GM19395 (cell line): ENCODE data around the gene CNKSR1.

ENCODE experiments used
- ATAC-seq: cut with Tn5 transposase; IDR thresholded peaks from one replicate; pipeline ENCODE4 v1.9.1; 2021; ENCODE audit warnings: mild to moderate bottlenecking, moderate library complexity; ENCODE audit not compliant: unreplicated experiment

The CNKSR1 gene, protein sequence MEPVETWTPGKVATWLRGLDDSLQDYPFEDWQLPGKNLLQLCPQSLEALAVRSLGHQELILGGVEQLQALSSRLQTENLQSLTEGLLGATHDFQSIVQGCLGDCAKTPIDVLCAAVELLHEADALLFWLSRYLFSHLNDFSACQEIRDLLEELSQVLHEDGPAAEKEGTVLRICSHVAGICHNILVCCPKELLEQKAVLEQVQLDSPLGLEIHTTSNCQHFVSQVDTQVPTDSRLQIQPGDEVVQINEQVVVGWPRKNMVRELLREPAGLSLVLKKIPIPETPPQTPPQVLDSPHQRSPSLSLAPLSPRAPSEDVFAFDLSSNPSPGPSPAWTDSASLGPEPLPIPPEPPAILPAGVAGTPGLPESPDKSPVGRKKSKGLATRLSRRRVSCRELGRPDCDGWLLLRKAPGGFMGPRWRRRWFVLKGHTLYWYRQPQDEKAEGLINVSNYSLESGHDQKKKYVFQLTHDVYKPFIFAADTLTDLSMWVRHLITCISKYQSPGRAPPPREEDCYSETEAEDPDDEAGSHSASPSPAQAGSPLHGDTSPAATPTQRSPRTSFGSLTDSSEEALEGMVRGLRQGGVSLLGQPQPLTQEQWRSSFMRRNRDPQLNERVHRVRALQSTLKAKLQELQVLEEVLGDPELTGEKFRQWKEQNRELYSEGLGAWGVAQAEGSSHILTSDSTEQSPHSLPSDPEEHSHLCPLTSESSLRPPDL

DNA sequence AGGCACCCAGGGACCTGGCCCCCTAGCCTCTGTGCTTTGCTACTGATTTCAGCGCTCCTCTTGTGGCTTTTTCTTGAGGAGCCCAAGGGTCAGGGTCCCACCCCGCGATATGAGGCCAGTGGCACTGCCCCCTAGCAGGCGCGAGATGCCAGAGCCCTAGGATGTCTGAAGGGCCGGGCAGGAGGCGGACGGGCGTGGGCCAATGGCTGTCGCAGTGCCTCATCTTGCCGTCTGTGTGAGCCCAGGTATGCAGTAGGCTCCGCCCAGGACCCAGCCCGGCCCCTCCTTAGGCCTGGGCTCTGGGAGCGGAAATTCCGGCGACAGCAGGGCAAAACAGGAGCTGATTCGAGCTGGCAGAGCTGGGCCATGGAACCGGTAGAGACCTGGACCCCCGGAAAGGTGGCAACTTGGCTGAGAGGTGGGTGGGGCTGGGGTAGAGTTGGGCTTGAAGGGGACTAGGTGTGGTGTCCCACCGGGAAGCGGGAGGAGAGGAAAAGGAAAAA is at the start of gene CNKSR1:
CNKSR1 (plus strand) TSS at position 310 of the 503 bp plus-strand sequence; CDS start at position 367, 57 bp downstream.
- no peak for ATAC-seq

DNA sequence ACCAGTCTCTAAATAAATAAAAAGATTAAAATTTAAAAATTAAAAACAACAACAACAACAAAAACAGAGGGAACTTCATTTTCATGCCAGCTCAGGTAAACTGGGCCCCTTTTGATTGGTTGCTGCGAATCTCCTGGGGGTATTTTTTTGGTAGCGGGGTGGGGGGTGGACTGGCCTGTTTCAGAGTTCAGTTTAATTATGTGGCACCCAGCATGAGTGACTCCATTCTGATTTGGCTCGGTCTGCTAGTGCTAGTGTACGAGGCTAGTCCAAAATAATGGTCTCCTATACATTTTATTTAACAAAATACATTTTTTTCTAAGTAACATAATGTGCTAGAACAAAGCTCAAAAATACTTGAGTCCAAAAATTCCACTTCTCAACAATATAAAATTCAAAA is 47.5 kb upstream of the CNKSR1 start:
- no peak for ATAC-seq

DNA sequence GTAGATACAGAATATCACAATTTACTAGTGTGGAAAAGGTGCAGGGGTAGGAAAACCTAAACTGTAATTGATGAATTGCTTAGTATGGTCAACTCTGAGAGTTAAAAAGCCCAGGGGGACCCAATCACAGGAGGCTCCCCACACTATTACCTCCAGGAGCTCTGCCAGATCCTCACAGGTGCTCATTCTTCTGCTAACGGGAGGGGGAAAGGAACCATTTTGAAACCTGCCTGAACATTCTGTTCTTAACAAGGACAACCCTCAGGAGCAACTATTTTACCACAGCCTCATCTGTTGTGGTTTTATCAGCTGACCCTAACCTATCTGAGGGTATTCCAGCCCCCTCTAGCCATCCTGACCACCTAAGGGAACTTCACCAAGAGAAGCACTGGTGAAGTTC is 46.6 kb upstream of the CNKSR1 start:
- no peak for ATAC-seq

DNA sequence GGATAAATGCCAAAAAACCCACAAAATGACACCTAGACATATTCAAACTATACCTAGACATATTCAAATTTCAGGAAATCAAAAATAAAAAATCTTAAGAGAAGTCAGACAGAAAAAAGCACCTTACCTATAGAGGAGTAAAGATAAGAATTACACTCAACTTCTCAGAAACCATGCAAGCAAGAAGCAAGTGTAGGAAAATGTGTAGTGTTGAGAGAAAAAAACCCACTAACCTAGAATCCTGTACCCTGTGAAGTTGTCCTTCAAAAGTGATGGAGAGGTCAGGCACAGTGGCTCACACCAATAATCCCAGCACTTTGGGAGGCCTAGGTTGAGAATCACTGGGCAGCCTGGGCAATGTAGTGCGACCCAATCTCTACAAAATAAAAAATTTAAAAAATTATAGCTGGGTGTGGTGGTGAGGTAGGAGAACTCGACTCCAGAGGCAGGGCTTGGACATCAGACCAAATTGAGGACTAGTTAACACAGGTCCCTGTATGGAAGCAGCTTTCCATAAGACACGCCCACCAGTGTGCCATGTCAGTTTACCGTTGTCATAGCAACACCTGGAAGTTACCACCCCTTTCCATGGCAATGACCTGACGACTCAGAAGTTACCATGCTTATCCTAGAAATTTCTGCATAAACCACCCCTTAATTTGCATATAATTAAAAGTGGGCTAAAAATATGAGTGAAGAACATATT is 45.0 kb upstream of the CNKSR1 start:
- ATAC-seq, result no peak

DNA sequence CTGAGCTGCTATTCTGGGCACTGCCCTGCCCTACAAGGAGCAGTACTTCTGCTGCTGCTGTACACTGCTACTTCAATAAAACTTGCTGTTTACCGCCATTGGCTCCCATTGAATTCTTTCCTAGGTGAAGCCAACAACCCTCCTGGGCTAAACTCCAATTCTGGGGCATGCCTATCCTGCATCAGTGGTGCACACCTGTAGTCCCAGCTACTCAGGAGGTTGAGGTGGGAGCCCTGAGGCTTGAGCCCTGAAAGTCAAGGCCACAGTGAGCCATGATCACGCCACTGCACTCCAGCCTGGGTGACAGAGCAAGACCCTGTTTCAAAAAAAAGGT is 44.5 kb upstream of the CNKSR1 start:
- ATAC-seq, result no peak

DNA sequence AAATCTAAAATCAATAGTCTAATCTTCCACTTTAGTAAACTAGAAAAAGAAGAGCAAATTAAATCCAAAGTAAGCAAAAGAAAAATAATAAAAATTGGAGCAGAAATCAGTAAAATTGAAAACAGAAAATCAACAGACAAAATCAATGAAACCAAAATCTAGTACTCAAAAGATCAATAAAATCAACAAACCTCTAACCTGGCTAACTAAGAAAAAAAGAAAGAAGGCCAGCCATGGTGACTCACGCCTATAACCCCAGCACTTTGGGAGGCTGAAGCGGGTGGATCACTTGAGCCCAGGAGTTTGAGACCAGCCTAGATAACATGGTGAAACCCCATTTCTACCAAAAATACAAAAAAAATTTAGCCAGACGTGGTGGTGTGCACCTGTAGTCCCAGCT is 42.8 kb upstream of the CNKSR1 start:
- ATAC-seq, result no peak

DNA sequence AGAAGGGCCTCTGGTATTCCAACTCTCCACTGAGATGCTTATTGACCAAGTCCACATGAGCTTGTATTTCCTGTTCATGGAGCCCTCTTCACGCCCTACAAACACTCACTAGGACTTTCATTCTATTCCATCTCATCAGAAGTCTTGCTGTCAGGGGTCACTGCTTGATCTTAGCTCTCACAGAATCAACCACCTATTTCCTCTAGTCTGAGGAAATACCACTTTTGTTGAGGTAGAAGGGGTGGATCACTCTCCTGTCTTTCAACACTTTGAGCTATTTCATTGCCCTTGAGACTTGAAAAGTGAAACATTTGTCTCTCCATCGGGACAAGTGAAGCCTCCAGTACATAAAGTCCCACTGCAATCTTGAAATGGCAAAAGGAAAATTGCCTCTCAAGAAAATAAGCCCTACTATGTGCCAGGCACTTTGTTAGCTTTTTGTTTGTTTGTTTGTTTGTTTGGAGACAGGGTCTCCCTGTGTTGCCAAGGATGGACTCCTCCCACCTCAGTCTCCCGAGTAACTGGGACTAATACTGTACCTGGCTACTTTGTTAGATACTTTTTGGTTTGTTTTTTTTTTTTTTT is 38.2 kb upstream of the CNKSR1 start:
- no peak for ATAC-seq

DNA sequence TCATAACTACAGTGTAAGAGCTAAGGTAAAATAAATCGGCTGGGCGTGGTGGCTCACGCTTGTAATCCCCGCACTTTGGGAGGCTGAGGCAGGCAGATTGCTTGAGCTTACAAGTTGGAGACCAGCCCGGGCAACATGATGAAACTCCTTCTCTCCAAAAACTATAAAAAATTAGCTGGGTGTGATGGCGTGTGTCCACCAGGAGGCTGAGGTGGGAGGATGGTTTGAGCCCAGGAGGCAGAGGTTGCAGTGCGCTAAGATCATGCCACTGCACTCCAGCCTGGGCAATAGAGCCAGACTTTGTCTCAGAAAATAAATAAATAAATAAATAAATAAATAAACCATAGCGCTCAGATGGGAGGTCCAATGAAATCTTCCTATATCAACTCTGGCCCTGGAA is 35.1 kb upstream of the CNKSR1 start:
- ATAC-seq, result no peak

DNA sequence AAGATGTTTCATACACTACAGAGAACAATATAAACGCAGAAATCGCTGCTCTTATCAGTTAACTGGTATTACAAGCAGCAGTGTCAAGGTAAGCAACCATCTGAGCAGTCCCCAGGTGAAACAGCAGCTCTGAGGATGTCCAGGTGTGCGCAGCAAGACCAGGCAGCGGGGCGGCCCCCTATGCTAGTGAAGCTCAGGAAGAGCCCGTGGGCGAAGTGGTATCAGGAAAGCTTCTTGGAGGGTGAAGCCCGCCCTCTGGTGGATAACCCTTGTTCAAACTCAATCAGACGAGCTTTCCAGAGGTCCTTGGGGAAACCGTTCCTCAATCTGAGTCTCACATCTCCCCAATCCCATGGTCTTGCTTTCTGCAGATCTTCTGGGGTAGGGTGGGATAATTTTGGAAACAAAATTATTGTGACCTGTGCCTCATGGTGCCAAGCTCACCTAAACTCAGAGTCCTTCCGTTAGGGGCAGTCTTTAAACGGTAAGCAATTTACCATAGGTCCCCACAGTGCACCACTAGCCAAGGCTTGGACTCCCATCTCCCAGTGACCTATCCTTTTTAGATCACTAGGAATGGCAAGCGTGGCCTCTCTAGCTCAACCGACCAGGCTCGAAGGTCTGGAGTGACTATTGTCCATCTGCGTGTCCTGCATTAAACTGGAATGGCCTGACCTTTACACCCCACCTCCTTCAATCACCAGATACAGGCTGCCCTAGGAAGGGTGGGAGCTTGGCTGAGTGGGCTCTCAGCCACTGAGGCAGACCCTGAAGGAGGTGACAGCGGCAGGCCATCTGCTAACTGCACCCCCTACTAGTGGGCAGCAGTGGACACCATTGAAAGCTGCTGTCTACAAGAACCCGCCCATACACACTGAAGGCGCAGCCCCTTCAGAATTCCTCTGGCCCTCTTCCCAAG is 32.0 kb upstream of the CNKSR1 start:
- no peak for ATAC-seq

DNA sequence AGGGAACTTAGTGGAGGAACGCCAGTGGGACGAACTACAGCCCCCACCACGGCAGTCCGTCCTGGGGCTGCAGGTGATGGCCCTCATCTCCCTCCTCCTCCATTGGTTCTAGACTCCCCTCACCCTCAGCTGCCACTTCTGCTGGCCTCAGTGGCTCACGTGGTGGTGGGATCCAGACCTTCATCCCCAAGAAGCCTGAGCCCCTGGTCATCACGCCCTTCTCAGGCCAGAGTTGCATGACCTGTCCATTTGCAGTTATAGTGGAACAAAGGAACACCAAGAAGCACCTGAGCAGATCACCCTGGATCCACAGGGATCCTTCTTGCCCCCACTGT is 31.4 kb upstream of the CNKSR1 start:
- ATAC-seq, result no peak

DNA sequence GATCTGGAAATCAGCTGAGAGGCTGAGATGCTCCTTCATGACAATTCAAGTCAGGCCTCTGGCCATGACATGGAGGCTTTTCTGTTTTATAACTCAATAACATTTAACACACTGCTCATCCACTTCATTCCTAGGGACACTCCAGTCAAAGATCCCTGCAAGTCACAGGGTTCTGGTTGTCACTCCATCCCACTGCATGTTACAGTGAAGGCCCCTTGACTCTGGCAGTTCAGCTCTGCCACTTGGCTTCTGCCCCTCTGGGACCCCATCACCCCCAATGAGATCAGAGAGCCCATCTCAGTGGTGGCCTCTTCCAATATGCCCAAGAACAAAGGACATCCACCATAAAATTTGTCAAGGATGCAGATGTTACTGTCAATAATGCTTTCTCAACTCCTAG is 28.4 kb upstream of the CNKSR1 start:
- no peak for ATAC-seq

DNA sequence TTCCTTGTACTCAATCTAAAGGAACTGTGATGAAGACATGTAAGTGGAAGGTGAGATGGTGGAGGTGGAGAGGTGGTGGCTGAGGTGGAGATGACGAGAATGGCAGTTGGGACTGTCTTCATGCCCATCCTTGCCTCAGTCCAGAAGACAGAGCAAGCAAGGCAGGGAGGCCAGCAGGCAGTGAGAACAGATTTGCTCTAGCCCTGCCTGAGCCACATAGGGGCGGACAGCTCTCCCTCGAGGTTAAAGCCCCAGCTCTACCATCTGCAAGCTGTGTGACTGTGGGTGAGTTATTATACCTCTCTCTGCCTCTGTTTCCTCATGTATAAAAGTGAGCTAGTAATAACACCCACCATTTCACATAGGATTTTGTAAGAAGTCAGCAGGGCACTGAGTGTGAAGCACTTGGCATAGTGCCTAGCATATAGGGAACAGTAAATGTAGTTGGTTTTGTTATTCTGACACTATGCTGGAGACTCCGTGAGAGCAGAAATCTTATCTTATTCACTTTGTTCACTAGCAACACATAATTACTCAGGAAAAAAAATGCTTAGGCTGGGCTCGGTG is 23.2 kb upstream of the CNKSR1 start:
- no peak for ATAC-seq

DNA sequence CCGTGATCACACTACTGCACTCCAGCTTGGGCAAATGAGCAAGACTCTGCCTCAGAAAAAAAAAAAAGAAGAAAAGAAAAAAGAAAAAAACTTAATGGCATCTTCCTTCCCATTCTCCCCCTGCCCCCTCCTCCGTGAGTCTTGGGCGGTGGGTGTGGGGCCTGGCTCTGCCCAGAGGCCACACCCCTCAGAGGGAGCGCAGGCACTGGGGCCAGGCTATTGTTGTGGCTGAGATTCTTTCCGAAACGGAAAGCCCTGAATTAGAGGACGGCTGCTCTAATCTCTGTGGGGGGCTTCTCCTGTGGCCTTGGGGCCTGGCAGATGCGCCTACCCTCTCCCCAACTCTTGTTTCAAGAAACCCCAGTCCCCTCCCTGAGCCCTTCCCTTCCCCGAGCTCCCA is 22.5 kb upstream of the CNKSR1 start:
- ATAC-seq, result no peak

DNA sequence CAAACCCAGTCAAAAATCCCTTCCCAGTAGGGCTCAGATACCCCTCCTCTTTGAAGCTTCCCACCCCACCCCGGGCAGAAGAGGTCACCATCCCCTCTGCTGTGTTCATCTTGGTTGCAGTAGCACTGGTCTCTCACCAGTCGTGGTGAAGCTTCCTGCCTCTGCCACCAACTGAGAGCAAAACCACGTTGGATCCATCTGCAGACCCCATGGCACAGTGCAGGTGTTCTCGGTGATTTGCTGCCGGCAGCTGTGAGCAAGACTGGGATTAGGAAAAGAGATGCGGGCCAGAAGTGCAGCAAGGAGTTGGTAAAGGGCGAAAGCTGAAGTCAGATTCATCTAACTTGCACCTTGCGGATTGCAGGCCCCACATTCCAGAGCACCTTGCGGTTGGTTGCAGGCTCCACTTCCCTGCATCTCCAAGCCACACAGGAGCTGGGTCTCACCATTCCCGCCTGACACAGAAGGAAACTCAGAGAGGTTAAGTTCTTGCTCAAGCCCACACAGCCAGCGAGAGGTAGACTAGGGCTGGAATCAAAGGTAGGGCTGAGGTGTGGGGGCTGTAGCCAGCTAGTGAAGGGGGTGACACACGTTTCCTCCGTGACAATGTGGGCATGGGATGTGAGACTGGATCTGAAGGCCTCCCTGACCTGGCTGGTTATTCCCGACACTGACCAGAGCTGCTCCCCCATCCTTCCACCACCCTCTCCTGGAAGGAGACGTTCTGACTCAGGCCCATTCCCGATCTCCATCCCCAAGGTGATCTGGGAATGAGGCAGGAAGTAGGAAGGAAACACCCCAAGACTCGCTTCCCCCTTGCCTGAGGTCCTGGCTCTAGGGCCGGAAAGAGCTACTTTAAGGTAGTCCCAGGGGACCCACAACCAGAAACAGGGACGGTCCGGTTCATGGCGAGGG is 21.7 kb upstream of the CNKSR1 start:
- ATAC-seq, result no peak

DNA sequence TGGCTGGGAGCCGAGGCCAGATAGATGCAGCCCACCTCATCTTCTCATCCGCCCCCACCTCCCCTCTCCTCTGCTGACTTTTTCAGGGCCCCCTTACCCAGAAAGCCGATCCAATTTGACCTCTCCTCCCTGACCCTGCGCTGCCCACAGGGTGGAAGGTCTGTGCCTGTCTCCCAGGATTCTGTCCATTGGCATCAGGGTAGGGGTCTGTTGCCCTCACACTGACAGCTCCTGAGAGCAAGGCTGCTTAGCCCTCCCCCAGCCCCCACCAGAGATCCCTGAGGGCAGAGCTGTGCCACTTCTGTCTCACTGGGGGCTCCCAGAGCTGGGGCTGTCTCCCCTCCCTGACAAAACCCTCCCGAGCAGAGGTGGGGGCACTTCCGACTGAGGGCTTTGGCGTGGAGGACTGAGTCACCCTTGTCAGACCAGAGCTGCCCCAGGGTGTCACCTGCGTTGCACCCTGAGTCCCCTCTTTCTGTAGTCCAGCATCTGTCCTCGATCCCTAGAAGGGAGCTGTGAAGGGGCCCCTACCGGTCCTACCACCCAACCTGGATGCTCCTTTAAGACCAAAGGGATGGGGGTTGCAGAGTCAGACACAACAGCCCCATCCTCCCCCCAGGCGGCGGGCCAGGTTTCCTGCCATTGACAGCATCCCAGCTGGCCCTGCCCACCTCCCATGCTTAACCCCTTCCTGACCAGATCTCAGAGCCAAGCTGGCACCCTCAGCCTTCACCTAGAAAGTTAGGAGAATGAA is 20.8 kb upstream of the CNKSR1 start:
- ATAC-seq, result no peak

DNA sequence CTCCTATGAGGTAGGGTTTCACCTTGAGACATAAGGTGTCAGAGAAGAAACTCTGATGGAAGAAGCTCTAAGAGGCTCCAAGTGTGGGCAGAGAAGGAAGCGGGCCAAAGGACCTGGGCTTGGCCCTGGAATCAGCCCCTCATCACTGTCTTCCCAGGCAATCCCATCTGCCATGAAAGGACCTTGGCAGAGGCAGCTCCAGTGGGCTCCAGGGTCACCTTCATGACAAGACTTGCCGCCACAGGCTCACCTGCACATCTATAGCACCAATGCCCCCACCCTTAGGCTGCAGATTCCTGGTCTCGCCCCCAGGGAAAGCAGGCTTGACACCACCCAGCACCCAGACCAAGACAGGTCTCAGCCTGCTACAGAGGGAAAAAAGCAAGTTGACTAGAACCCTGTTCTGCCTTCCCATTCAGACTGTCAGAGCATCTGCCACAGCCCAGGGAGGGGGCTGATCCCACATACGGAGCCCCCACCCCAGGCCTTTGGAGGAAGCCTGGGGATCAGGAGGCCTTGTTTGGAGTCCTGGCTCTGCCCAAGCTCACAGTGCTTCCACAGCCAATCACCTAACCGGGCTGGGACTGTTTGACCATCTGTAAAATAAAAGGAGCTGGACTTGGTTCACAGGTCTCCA is 18.9 kb upstream of the CNKSR1 start:
- no peak for ATAC-seq

DNA sequence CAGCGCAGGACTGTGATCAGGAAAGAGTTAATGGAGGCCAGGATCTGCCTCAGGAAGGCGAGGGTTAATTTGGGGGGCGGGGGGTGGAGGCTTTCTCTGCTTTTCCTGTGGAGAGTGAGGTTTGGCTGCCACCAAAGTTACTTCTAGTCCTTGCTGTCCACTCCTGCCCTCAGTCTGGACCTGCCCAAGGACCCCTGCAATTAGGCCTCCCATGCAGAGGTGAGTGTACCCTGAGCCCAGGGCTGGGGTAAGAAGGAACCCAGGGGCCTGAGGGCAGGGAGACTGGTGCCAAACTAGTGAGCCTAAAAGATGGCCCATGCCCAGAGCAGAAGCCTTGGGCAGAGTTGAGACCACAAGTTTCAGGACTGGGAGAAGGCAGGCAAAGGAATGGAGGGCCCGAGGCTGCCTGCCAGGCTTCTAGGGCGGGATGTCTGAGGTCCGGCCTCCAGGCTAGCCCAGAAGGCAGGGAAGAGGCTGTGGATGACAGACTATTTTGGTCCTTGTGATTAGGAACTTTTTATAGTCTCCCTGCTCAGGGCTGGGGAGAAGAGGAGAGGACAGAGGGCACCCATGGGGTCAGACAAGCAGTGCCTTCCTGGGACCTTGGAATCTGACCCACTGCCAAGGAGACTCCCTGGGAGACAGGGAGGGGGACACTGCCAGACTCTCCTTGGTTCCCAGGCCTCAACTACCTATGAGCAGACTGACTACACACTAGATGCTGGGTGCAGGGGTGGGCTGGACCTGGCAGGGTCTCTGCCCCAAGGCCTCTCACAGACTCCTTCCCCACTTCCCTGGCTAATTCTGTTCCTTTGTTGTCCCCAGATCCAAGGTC is 18.2 kb upstream of the CNKSR1 start, which contains the start of gene FAM110D:
FAM110D (plus strand) TSS at position 172 of the 835 bp plus-strand sequence. CDS start 2,213 bp downstream, outside the sequence.
- no peak for ATAC-seq
